ENCODE results near the gene NRG4. TPM values are rescaled to one million over a fixed set of nuclear protein-coding genes. Genes with fewer than 3 reads are reported as not detected.

Gene NRG4
- total and polyA plus RNA-seq, 12 donors, result 1.5 to 16.9 (median 3.8) TPM

DNA sequence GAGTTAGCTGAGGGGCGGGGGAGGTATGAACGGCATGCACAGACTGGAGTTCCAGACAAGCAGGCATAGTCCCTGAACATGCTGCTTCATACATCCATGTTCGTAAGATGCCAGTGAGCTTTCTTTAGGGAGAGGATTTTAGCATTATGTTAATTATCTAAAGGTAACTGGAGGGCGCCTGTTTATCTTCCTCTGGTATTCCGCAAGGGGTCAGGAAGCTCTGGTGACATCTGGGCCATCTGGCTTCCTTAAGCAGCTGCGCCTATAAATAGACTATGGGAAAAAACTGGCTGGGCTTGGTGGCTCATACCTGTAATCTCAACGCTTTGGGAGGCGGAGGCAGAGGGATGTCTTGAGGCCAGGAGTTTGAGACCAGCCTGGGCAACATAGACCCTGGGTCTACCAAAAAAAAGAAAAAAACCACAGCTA is 110.1 kb downstream of the NRG4 start:
- H3K27me3 ChIP-seq, result no peaks in the 10 kb centered on the region
- no peaks in the 10 kb centered on the region for H3K9me3 ChIP-seq (replicated peaks in 1 of 3)
- no peak for TF ChIP-seq POLR2A (IDR thresholded peaks at IDR 0.05)
- TF ChIP-seq, protein P1, sequence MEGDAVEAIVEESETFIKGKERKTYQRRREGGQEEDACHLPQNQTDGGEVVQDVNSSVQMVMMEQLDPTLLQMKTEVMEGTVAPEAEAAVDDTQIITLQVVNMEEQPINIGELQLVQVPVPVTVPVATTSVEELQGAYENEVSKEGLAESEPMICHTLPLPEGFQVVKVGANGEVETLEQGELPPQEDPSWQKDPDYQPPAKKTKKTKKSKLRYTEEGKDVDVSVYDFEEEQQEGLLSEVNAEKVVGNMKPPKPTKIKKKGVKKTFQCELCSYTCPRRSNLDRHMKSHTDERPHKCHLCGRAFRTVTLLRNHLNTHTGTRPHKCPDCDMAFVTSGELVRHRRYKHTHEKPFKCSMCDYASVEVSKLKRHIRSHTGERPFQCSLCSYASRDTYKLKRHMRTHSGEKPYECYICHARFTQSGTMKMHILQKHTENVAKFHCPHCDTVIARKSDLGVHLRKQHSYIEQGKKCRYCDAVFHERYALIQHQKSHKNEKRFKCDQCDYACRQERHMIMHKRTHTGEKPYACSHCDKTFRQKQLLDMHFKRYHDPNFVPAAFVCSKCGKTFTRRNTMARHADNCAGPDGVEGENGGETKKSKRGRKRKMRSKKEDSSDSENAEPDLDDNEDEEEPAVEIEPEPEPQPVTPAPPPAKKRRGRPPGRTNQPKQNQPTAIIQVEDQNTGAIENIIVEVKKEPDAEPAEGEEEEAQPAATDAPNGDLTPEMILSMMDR (IDR thresholded peaks at IDR 0.05), result no peak
- DNase-seq, result peak; percentile 26 to 83 (median 44)
- no peak overlapping the region for H3K4me3 ChIP-seq
- H3K27ac ChIP-seq, result peak overlapping the region in 2 of 5 donors; percentile 13 to 23
- intact Hi-C loops (cut with DNase I), result no loop called here
- peaks cover 0 to 25% of the 10 kb centered on the region in 2 donors for H3K4me1 ChIP-seq (replicated peaks in 1 of 2)
- WGBS, 4 donors, result 39 to 52% (median 48%) methylated on average over 7 to 8 of the region's 8 CpGs
- H3K36me3 ChIP-seq (replicated peaks in 1 of 2), result no peaks in the 10 kb centered on the region

DNA sequence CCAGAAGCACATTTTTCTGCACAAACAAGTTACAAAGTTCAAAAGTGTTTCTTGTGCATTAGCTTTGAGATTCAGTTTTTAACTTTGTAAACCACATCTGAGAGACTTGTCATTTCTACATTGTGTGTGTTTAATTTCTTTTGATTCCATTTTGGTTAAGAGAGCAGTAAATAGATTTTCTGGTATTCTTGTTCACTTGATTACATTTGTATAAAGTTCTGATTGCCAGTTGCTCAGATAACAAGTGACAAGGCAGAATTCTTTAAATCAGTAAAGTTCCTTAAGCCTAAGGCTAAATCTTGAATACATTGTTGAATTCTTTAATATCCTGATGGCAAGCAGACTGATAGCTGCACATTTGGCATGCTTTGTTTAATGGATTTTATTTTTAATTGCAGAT is 111.6 kb downstream of the NRG4 start:
- H3K27ac ChIP-seq, result no peak overlapping the region
- no peak for TF ChIP-seq POLR2A (IDR thresholded peaks at IDR 0.05)
- TF ChIP-seq, protein P1 (IDR thresholded peaks at IDR 0.05), result no peak
- intact Hi-C loops (cut with DNase I), result no loop called here

DNA sequence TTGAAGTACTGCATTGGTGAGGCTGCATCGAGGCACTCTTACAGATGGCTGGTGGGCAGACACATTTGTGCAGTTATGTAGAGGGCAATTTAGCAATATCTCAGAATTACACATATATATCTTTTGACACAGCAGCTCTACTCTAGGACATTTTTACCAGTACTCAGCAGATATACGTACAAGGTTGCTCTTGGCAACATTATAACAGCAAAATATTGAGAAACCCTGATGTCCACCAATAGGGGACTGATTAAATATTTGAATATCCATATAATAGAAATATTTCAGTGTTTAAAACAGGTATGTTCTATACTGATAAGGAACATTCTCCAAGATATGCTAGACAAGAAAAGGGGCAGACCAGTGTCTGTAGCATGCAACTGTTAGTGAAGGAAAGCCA is 116.5 kb downstream of the NRG4 start:
- no peaks in the 10 kb centered on the region for H3K9me3 ChIP-seq (replicated peaks in 1 of 3)
- H3K4me1 ChIP-seq (replicated peaks in 1 of 2), result peaks cover 0 to 7% of the 10 kb centered on the region in 2 donors
- 72 to 96% (median 90%) methylated on average over 2 of the region's 2 CpGs for WGBS, 4 donors
- DNase-seq, result no peak
- no peak overlapping the region for H3K27ac ChIP-seq
- no peaks in the 10 kb centered on the region for H3K36me3 ChIP-seq (replicated peaks in 1 of 2)
- no peak overlapping the region for H3K4me3 ChIP-seq
- intact Hi-C loops (cut with DNase I), result no loop called here
- TF ChIP-seq POLR2A (IDR thresholded peaks at IDR 0.05), result no peak
- TF ChIP-seq, protein P1 (IDR thresholded peaks at IDR 0.05), result no peak
- H3K27me3 ChIP-seq, result no peaks in the 10 kb centered on the region

More for the DNA sequence above, 111.6 kb downstream of the NRG4 start:
- no peak for DNase-seq
- no peaks in the 10 kb centered on the region for H3K36me3 ChIP-seq (replicated peaks in 1 of 2)
- H3K9me3 ChIP-seq (replicated peaks in 1 of 3), result no peaks in the 10 kb centered on the region
- no peaks in the 10 kb centered on the region for H3K27me3 ChIP-seq
- peaks cover 0 to 25% of the 10 kb centered on the region in 2 donors for H3K4me1 ChIP-seq (replicated peaks in 1 of 2)
- H3K4me3 ChIP-seq, result no peak overlapping the region

DNA sequence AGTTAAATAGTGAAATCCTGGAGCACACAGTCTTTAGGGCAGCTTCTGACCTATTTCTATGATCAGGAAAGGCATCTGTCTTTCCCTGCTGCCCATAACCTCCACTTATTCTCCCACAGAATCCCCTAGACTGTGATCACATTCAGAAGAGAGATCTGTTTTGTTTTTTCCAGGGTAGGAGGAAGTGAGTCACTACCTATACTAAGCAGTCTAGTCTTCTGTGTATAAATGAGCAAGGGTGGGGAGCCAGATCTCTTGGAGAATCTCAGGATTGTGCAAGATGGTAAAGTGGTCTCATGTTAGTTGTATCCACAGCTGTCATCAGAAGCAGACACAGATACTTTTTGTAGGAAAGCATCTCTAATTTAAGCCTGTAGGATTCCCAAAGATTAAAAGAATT is 120.3 kb downstream of the NRG4 start:
- Histone ChIP-seq H3K4me1 (replicated peaks in 1 of 2) (peaks cover 0 to 7% of the 10 kb centered on the region in 2 donors), H3K4me3 (no peak overlapping the region), H3K36me3 (replicated peaks in 1 of 2) (no peaks in the 10 kb centered on the region)

More for the DNA sequence above, 120.3 kb downstream of the NRG4 start:
- no peak for DNase-seq
- no peak overlapping the region for H3K27ac ChIP-seq
- H3K27me3 ChIP-seq, result no peaks in the 10 kb centered on the region
- no peaks in the 10 kb centered on the region for H3K9me3 ChIP-seq (replicated peaks in 1 of 3)
- intact Hi-C loops (cut with DNase I), result no loop called here
- TF ChIP-seq POLR2A (IDR thresholded peaks at IDR 0.05), result no peak
- TF ChIP-seq, protein P1 (IDR thresholded peaks at IDR 0.05), result no peak

Small RNAs within 50 kb of the gene (small RNA-seq; reads per million reads assigned to genes)
- gene RN7SL510P, result 0 reads per million in 2 donors

Other genes with a start within 250 kb of the NRG4 start
- 10 to 100 TPM; 35.0 to 76.7 (median 45.6) TPM for gene UBE2Q2, start 169.0 kb downstream of the NRG4 start, total RNA-seq
- 10 to 100 TPM; 18.7 to 49.8 (median 36.6) TPM for gene UBE2Q2, start 169.0 kb downstream of the NRG4 start, polyA plus RNA-seq
- 10 to 100 TPM; 16.6 to 40.8 (median 27.5) TPM for gene FBXO22, start 108.5 kb downstream of the NRG4 start, total RNA-seq
- 10 to 100 TPM in 1 of 3 donors, 1 to 10 TPM in 2; 5.1 to 28.7 (median 5.4) TPM for gene FBXO22, start 108.5 kb downstream of the NRG4 start, polyA plus RNA-seq
- 10 to 100 TPM in 2 of 9 donors, 1 to 10 TPM in 7; 1.3 to 23.1 (median 5.4) TPM for gene TMEM266, start 47.6 kb upstream of the NRG4 start, total RNA-seq
- 1 to 10 TPM; 2.5 to 8.0 (median 6.4) TPM for gene TMEM266, start 47.6 kb upstream of the NRG4 start, polyA plus RNA-seq

All from adrenal gland (tissue), 12 donors.